ENCODE measurements around the gene TRIP6. TPM values are rescaled to one million over a fixed set of nuclear protein-coding genes. Genes with fewer than 3 reads are reported as not detected.

Gene TRIP6
- total RNA-seq, 1 donor from 2014 or later, result 56.5 TPM

- no peak overlapping the region for H3K4me3 ChIP-seq
- ATAC-seq (no peak), DNase-seq (no peak)
- no peak overlapping the region for H3K27ac ChIP-seq
- no peak for TF ChIP-seq CTCF (IDR thresholded peaks at IDR 0.05)
- no peaks in the 10 kb centered on the region for H3K27me3 ChIP-seq (ENCODE audit: low read depth)
- H3K9me3 ChIP-seq, result no peaks in the 10 kb centered on the region
- intact Hi-C loops (cut with DNase I), result no loop called here
- peaks cover 46% of the 10 kb centered on the region for H3K4me1 ChIP-seq
- H3K36me3 ChIP-seq, result peaks cover 31% of the 10 kb centered on the region
These were observed 2.8 kb upstream of the TRIP6 start for GRCh38 chr7:100864263-100864845.

- H3K27ac ChIP-seq, result peak overlapping the region; percentile 96
These were observed 1.7 kb upstream of the TRIP6 start for GRCh38 chr7:100865372-100865911.

GRCh38 chr7:100865938-100866728 is 1.1 kb upstream of the TRIP6 start:
- intact Hi-C loops (cut with DNase I), result no loop called here
- H3K4me1 ChIP-seq, result peaks cover 46% of the 10 kb centered on the region
- peak overlapping the region; percentile 86 for H3K4me3 ChIP-seq
- ATAC-seq (peak; percentile 72), DNase-seq (peak; percentile 89)
- no peak for TF ChIP-seq CTCF (IDR thresholded peaks at IDR 0.05)
- no peaks in the 10 kb centered on the region for H3K9me3 ChIP-seq
- peaks cover 29% of the 10 kb centered on the region for H3K36me3 ChIP-seq
- H3K27me3 ChIP-seq (ENCODE audit: low read depth), result no peaks in the 10 kb centered on the region
- H3K27ac ChIP-seq, result peak overlapping the region; percentile 96

More at GRCh38 chr7:100865372-100865911, 1.7 kb upstream of the TRIP6 start:
- ATAC-seq (no peak), DNase-seq (no peak)
- Histone ChIP-seq H3K9me3 (no peaks in the 10 kb centered on the region), H3K4me1 (peaks cover 46% of the 10 kb centered on the region), H3K27me3 (ENCODE audit: low read depth) (no peaks in the 10 kb centered on the region), H3K36me3 (peaks cover 29% of the 10 kb centered on the region), H3K4me3 (peak overlapping the region; percentile 86)
- TF ChIP-seq CTCF (IDR thresholded peaks at IDR 0.05), result no peak
- intact Hi-C loops (cut with DNase I), result no loop called here

GRCh38 chr7:100866729-100867039 is 503 bp upstream of the TRIP6 start:
- Histone ChIP-seq H3K4me1 (peaks cover 46% of the 10 kb centered on the region), H3K9me3 (no peaks in the 10 kb centered on the region), H3K27ac (peak overlapping the region; percentile 96), H3K27me3 (ENCODE audit: low read depth) (no peaks in the 10 kb centered on the region), H3K4me3 (peak overlapping the region; percentile 86), H3K36me3 (peaks cover 29% of the 10 kb centered on the region)
- DNase-seq, result no peak
- ATAC-seq, result no peak
- intact Hi-C loops (cut with DNase I), result no loop called here
- TF ChIP-seq CTCF (IDR thresholded peaks at IDR 0.05), result no peak

GRCh38 chr7:100867776-100868485 is 744 bp downstream of the TRIP6 start:
- H3K27me3 ChIP-seq (ENCODE audit: low read depth), result no peaks in the 10 kb centered on the region
- peaks cover 46% of the 10 kb centered on the region for H3K4me1 ChIP-seq
- H3K9me3 ChIP-seq, result no peaks in the 10 kb centered on the region
- H3K4me3 ChIP-seq, result peak overlapping the region; percentile 86
- TF ChIP-seq CTCF (IDR thresholded peaks at IDR 0.05), result no peak
- ATAC-seq, result peak; percentile 3 to 7
- peak overlapping the region; percentile 96 for H3K27ac ChIP-seq
- no peak for DNase-seq
- intact Hi-C loops (cut with DNase I), result no loop called here
- H3K36me3 ChIP-seq, result peaks cover 31% of the 10 kb centered on the region

All from lower lobe of right lung (tissue), 2 donors.